ENCODE data around the gene TSFM. TPM values are rescaled to one million over a fixed set of nuclear protein-coding genes. Genes with fewer than 3 reads are reported as not detected.
A peak's percentile ranks its signal among the peaks of the same experiment; 100 is the strongest.

TSFM gene
- total RNA-seq, 1 experiment from 2014 or later: 53.2 TPM

- intact Hi-C loops (cut with micrococcal nuclease): no loop called here
- RAD21 ChIA-PET (ENCODE audit: low non-redundant PET in 1 of 2, low total read pairs in 2 of 2, uncharacterized antibody in 2 of 2, unreplicated experiment in 2 of 2): interaction anchor here in 1 of 2 experiments (0.5 kb wide), 1 partner anchor 10 kb away, joined by 3 read pairs; no protein-coding TSS in a partner anchor
- CTCF ChIA-PET: no interaction called here
- POLR2A ChIA-PET: no interaction called here
- BruUV-seq (replicated peaks): no TSS peak
- no peak for ATAC-seq
- Histone ChIP-seq H4K20me1 (ENCODE audit: insufficient read depth) (no peaks in the 10 kb centered on the region), H2AFZ (ENCODE audit: low read depth, low read length, poor library complexity, severe bottlenecking) (no peak overlapping the region), H3K27ac (ENCODE audit: low read depth, low read length) (no peak overlapping the region), H3K4me3 (replicated peaks in 1 of 2; ENCODE audit: low read depth in 1 of 2, low read length in 2 of 2) (peak overlapping the region; percentile 91 to 97), H3K9me3 (ENCODE audit: control insufficient read depth in 1 of 2, insufficient read depth in 1 of 2, low read depth in 1 of 2, low read length in 2 of 2) (no peaks in the 10 kb centered on the region), H3K4me1 (ENCODE audit: control insufficient read depth in 1 of 2, insufficient read depth in 2 of 2, low read length in 2 of 2) (peaks cover 14 to 39% of the 10 kb centered on the region in 2 experiments), H3K36me3 (ENCODE audit: control insufficient read depth in 1 of 2, insufficient read depth in 2 of 2, low read length in 2 of 2) (peaks cover 6 to 27% of the 10 kb centered on the region in 2 experiments; a peak in 3 of 4 replicates), H3K79me2 (ENCODE audit: insufficient read depth, low read length) (peaks cover 25% of the 10 kb centered on the region), H3K27me3 (ENCODE audit: insufficient read depth, low read length) (no peaks in the 10 kb centered on the region), H3K4me2 (ENCODE audit: low read length) (peak overlapping the region; percentile 88), H3K9me2 (ENCODE audit: insufficient read depth) (no peaks in the 10 kb centered on the region), H3K9ac (ENCODE audit: low read length) (peak overlapping the region; percentile 97)
- DNase-seq (ENCODE audit: low read depth, low spot score): no peak
- TF ChIP-seq ZFX (IDR thresholded peaks at IDR 0.05): no peak
- TF ChIP-seq RAD21 (IDR thresholded peaks at IDR 0.05; ENCODE audit: low read depth): no peak
- TF ChIP-seq JUND (IDR thresholded peaks at IDR 0.05): no peak
- no peak for TF ChIP-seq ATF3 (IDR thresholded peaks at IDR 0.05)
- no peak for TF ChIP-seq FOSL1 (IDR thresholded peaks at IDR 0.05; ENCODE audit: low read depth)
- TF ChIP-seq TCF7L2 (IDR thresholded peaks at IDR 0.05; ENCODE audit: borderline replicate concordance, extremely low read depth, insufficient read depth, insufficient read length): no peak
- TF ChIP-seq REST (IDR thresholded peaks at IDR 0.05; ENCODE audit: low read depth): no peak
- TF ChIP-seq ZNF274 (IDR thresholded peaks at IDR 0.05; ENCODE audit: low read depth, low read length): no peak
- TF ChIP-seq MAX (IDR thresholded peaks at IDR 0.05): no peak
- TF ChIP-seq EGR1 (IDR thresholded peaks at IDR 0.05; ENCODE audit: low read depth): no peak
- TF ChIP-seq ELF1 (IDR thresholded peaks at IDR 0.05; ENCODE audit: borderline replicate concordance, low read depth): no peak
- no peak for TF ChIP-seq EZH2phosphoT487 (IDR thresholded peaks at IDR 0.05; ENCODE audit: borderline replicate concordance)
- TF ChIP-seq SRF (IDR thresholded peaks at IDR 0.05; ENCODE audit: low read depth): no peak
- TF ChIP-seq CEBPB (IDR thresholded peaks at IDR 0.05; ENCODE audit: low read depth): no peak
- TF ChIP-seq YY1 (IDR thresholded peaks at IDR 0.05; ENCODE audit: extremely low read depth, insufficient replicate concordance, low read depth, low read length): no peak
Measured at GRCh38 chr12:57770734-57771133, 11.9 kb upstream of the TSFM start.
